ENCODE measurements around the gene NLRC4. TPM values are rescaled to one million over a fixed set of nuclear protein-coding genes. Genes with fewer than 3 reads are reported as not detected.

NLRC4 gene
- total and polyA plus RNA-seq, 10 of the 15 experiments (the other 5 are each of a cell fraction or from before 2014, with no cell fraction given), result 0.01 to 0.58 (median 0.40) TPM

- no peak overlapping the region for H3K27ac ChIP-seq (ENCODE audit: control insufficient read depth, insufficient read depth)
- ChIA-PET POLR2A (no interaction called here), CTCF (interaction anchor here (0.7 kb wide), 1 partner anchor 16 kb away, joined by 3 read pairs; no protein-coding TSS in a partner anchor), RAD21 (ENCODE audit: unreplicated experiment) (no interaction called here), SMC1A (ENCODE audit: uncharacterized antibody, unreplicated experiment) (no interaction called here)
- H3K4me2 ChIP-seq (ENCODE audit: control insufficient read depth, insufficient read depth), result no peak overlapping the region
- no peaks in the 10 kb centered on the region for H3K79me2 ChIP-seq (ENCODE audit: control insufficient read depth, insufficient read depth, low read length)
- H3K4me3 ChIP-seq, result no peak overlapping the region
- no peaks in the 10 kb centered on the region for H3K9me3 ChIP-seq (replicated peaks; ENCODE audit: control insufficient read depth, insufficient read depth, low read length)
- H2AFZ ChIP-seq (ENCODE audit: control insufficient read depth, low read depth, low read length), result no peak overlapping the region
- H3K27me3 ChIP-seq (replicated peaks in 1 of 2; ENCODE audit: control insufficient read depth in 2 of 2, insufficient read depth in 2 of 2, low read length in 1 of 2), result no peaks in the 10 kb centered on the region
- intact Hi-C loops (cut with micrococcal nuclease; ENCODE audit: unreplicated experiment), result no loop called here
- WGBS (ENCODE audit: insufficient coverage, insufficient replicate concordance, low lambda C conversion rate, missing lambda C conversion rate), result 96% methylated on average over 3 of the region's 3 CpGs
- TF ChIP-seq IKZF1 (conservative IDR thresholded peaks at IDR 0.05) (no peak), NR2C2 (IDR thresholded peaks at IDR 0.05; ENCODE audit: borderline replicate concordance, control insufficient read depth, insufficient read length, low read depth) (no peak), ZNF24 (IDR thresholded peaks at IDR 0.05) (no peak), ZBTB4 (CRISPR knock-in tag; IDR thresholded peaks at IDR 0.05) (no peak), NFYA (IDR thresholded peaks at IDR 0.05; ENCODE audit: borderline replicate concordance, low read depth, low read length) (no peak), HSF1 (IDR thresholded peaks at IDR 0.05; ENCODE audit: low read depth, low read length) (no peak), NFXL1 (IDR thresholded peaks at IDR 0.05; ENCODE audit: borderline replicate concordance) (no peak), ETV6 (conservative IDR thresholded peaks at IDR 0.05 in 1 of 2, IDR thresholded peaks at IDR 0.05 in 1 of 2; ENCODE audit: borderline replicate concordance in 1 of 2, low read depth in 1 of 2) (no peak), CBX3 (IDR thresholded peaks at IDR 0.05; ENCODE audit: borderline replicate concordance, low read depth) (no peak), HDAC2 (IDR thresholded peaks at IDR 0.05) (no peak), POLR2A (IDR thresholded peaks at IDR 0.05; ENCODE audit: low read depth, low read length) (no peak), SMAD5 (IDR thresholded peaks at IDR 0.05; ENCODE audit: low read depth) (no peak), CEBPB (IDR thresholded peaks at IDR 0.05; ENCODE audit: borderline replicate concordance in 1 of 2, low read depth in 2 of 2, low read length in 2 of 2) (no peak), NFYB (IDR thresholded peaks at IDR 0.05; ENCODE audit: insufficient read depth, low read depth, low read length) (no peak), TCF12 (IDR thresholded peaks at IDR 0.05; ENCODE audit: low read depth, low read length) (no peak), RB1 (IDR thresholded peaks at IDR 0.05; ENCODE audit: borderline replicate concordance) (no peak), RELB (IDR thresholded peaks at IDR 0.05; ENCODE audit: low read depth) (no peak), SUPT20H (IDR thresholded peaks at IDR 0.05; ENCODE audit: borderline replicate concordance, control insufficient read depth, low read depth, low read length) (no peak), ZNF384 (IDR thresholded peaks at IDR 0.05; ENCODE audit: borderline replicate concordance, low read depth, low read length) (no peak)
- no peak for DNase-seq (ENCODE audit: low read depth, low spot score)
- FAIRE-seq, result no peak
- H3K9ac ChIP-seq (ENCODE audit: control insufficient read depth, insufficient read depth, low read length), result no peak overlapping the region
- in situ Hi-C loops (cut with MboI), result no loop called here
- ATAC-seq, result no peak
- H4K20me1 ChIP-seq (ENCODE audit: control insufficient read depth, insufficient read depth), result no peaks in the 10 kb centered on the region
- H3K36me3 ChIP-seq (ENCODE audit: control insufficient read depth in 2 of 2, insufficient read depth in 2 of 2, low read length in 1 of 2), result no peaks in the 10 kb centered on the region
- no peaks in the 10 kb centered on the region for H3K4me1 ChIP-seq (ENCODE audit: control insufficient read depth, insufficient read depth, low read length)
- BruUV-seq (replicated peaks), result no TSS peak
Observed at GRCh38 chr2:32248299-32248698, 16.4 kb downstream of the NLRC4 start.
